HG03060 (cell line): ENCODE measurements around the gene ADAMTSL3.
"Not testable (repeated sequence)": the region's sequence is repeated elsewhere in the genome, so short reads cannot be mapped to it uniquely, and the experiment has no call there.

Experiments
- ATAC-seq: cut with Tn5 transposase; IDR thresholded peaks from one replicate; pipeline ENCODE4 v1.9.1; 2021; ENCODE audit warnings: low read depth, moderate number of reproducible peaks; ENCODE audit not compliant: unreplicated experiment

Gene ADAMTSL3

GRCh38 chr15:83734487-83734886 lies 80.6 kb downstream of the ADAMTSL3 start:
- no peak for ATAC-seq

GRCh38 chr15:83739629-83740028 lies 85.7 kb downstream of the ADAMTSL3 start:
- no peak for ATAC-seq

GRCh38 chr15:83745771-83746170 lies 91.8 kb downstream of the ADAMTSL3 start:
- no peak for ATAC-seq

GRCh38 chr15:83746231-83746630 lies 92.3 kb downstream of the ADAMTSL3 start:
- ATAC-seq: no peak

- no peak for ATAC-seq
Observed at GRCh38 chr15:83747050-83747717, 93.3 kb downstream of the ADAMTSL3 start.

- ATAC-seq: no peak
Observed at GRCh38 chr15:83747718-83748110, 93.8 kb downstream of the ADAMTSL3 start.

GRCh38 chr15:83753872-83754493 lies 100.1 kb downstream of the ADAMTSL3 start:
- no peak for ATAC-seq

GRCh38 chr15:83757291-83757690 lies 103.4 kb downstream of the ADAMTSL3 start:
- ATAC-seq: not testable (repeated sequence)

GRCh38 chr15:83762367-83762766 lies 108.4 kb downstream of the ADAMTSL3 start:
- no peak for ATAC-seq

- no peak for ATAC-seq
Observed at GRCh38 chr15:83764201-83764838, 110.4 kb downstream of the ADAMTSL3 start.

GRCh38 chr15:83766339-83766738 lies 112.4 kb downstream of the ADAMTSL3 start:
- ATAC-seq: no peak

- ATAC-seq: no peak
Observed at GRCh38 chr15:83767741-83768140, 113.8 kb downstream of the ADAMTSL3 start.

GRCh38 chr15:83769411-83769999 lies 115.6 kb downstream of the ADAMTSL3 start:
- no peak for ATAC-seq

- ATAC-seq: no peak
Observed at GRCh38 chr15:83775738-83776137, 121.8 kb downstream of the ADAMTSL3 start.

GRCh38 chr15:83776986-83777385 lies 123.1 kb downstream of the ADAMTSL3 start:
- ATAC-seq: no peak

GRCh38 chr15:83783227-83783626 lies 129.3 kb downstream of the ADAMTSL3 start:
- no peak for ATAC-seq

GRCh38 chr15:83784975-83785374 lies 131.1 kb downstream of the ADAMTSL3 start:
- no peak for ATAC-seq

- ATAC-seq: no peak
Observed at GRCh38 chr15:83786336-83786735, 132.4 kb downstream of the ADAMTSL3 start.

GRCh38 chr15:83793069-83793468 lies 139.1 kb downstream of the ADAMTSL3 start:
- ATAC-seq: no peak

GRCh38 chr15:83794209-83794608 lies 140.3 kb downstream of the ADAMTSL3 start:
- ATAC-seq: no peak

GRCh38 chr15:83809345-83809744 lies 155.4 kb downstream of the ADAMTSL3 start:
- ATAC-seq: no peak
